ENCODE results near the gene LRRTM2.

DNA sequence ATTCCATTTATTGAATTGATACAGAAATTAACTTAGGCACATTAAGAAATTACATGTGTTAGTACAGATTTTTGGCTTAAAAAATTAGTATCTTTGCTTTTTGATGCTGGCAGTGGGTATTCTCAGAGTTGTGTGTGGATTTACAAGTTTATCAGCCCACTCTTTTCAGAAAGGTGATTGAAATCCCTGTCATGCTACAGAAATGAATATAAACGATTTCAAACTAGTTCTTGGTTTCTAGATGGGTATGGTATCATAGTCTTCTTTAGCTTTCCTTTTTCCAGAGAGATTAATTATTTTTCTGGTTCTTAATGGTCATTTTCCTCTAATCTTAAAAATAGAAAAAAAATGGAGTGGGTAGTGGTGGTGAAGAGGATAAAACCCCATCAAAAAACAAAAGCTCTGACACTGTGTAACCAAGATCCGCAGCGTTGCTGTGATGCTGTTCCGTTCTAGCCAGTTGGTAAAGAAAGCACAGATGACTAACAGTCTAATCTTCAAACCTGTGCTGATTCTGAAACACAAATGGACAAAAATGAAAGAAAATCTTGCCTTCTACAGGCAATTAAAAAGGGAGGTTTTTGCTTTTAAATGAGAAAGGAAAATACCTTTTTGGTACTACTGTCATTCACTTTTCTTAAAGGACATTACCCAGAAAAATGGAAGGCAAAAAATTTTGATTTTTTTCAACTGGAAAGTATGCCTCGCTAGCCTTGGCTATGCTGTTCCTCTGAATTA is 5.2 kb downstream of the LRRTM2 start:
- no peak for TF ChIP-seq CTCF (conservative IDR thresholded peaks at IDR 0.05; ENCODE audit: low read length)
- no peak for TF ChIP-seq EZH2phosphoT487 (IDR thresholded peaks at IDR 0.05; ENCODE audit: borderline replicate concordance, low read depth, low read length)

Data from OCI-LY7 (cell line).